Measurements from ENCODE around the gene MRPL49. TPM values are rescaled to one million over a fixed set of nuclear protein-coding genes. Genes with fewer than 3 reads are reported as not detected.

The MRPL49 gene
- polyA plus RNA-seq, 2 of the 4 experiments (the other 2 are of a cell fraction), result 55.5 to 65.5 TPM

- H3K4me3 ChIP-seq, result no peak overlapping the region
- TF ChIP-seq BHLHE40 (IDR thresholded peaks at IDR 0.05; ENCODE audit: low read depth, low read length), result no peak
- no peak for TF ChIP-seq RAD21 (conservative IDR thresholded peaks at IDR 0.05 in 1 of 2, IDR thresholded peaks at IDR 0.05 in 1 of 2)
- TF ChIP-seq CTCF (IDR thresholded peaks at IDR 0.05), result no peak
- TF ChIP-seq JUN (IDR thresholded peaks at IDR 0.05), result no peak
- TF ChIP-seq TP53 (CRISPR knock-in tag; IDR thresholded peaks at IDR 0.05), result no peak
- TF ChIP-seq HDAC2 (IDR thresholded peaks at IDR 0.05), result no peak
- no peak for TF ChIP-seq MYC (IDR thresholded peaks at IDR 0.05; ENCODE audit: borderline replicate concordance, low read length)
- ATAC-seq, result no peak
- POLR2A ChIA-PET, result interaction anchor here (0.6 kb wide), 1 partner anchor 22 kb away, joined by 4 read pairs; no protein-coding TSS in a partner anchor
- H3K4me1 ChIP-seq, result no peaks in the 10 kb centered on the region
- no peak overlapping the region for H3K27ac ChIP-seq
- DNase-seq (ENCODE audit: low read depth in 1 of 2, low spot score in 1 of 2), result no peak
- FAIRE-seq, result no peak
- CTCF ChIA-PET, result interaction anchor here (0.7 to 1.3 kb wide), 2 partner anchors 8 to 334 kb away, joined by 3 to 4 read pairs; no protein-coding TSS in a partner anchor
- H3K4me2 ChIP-seq, result no peak overlapping the region
- 66% methylated on average over 3 of the region's 3 CpGs for WGBS (ENCODE audit: missing lambda C conversion rate)
- no peaks in the 10 kb centered on the region for H3K9me3 ChIP-seq
Measured at GRCh38 chr11:65157336-65157735, 35.2 kb downstream of the MRPL49 start.

- whole genome bisulfite sequencing (ENCODE audit: missing lambda C conversion rate), result 55% methylated on average over 5 of the region's 5 CpGs
- no peak for TF ChIP-seq NFE2L2 (conservative IDR thresholded peaks at IDR 0.05; ENCODE audit: low read length)
- TF ChIP-seq EHMT2 (IDR thresholded peaks at IDR 0.05; ENCODE audit: low read depth), result no peak
- TF ChIP-seq RNF2 (IDR thresholded peaks at IDR 0.05; ENCODE audit: borderline replicate concordance, low read depth), result no peak
- TF ChIP-seq MAX (IDR thresholded peaks at IDR 0.05), result no peak
- no peak for TF ChIP-seq RFX5 (IDR thresholded peaks at IDR 0.05)
- no peak for TF ChIP-seq BHLHE40 (IDR thresholded peaks at IDR 0.05; ENCODE audit: low read depth, low read length)
- no peak for TF ChIP-seq SREBF2 (IDR thresholded peaks at IDR 0.05)
- TF ChIP-seq REST (IDR thresholded peaks at IDR 0.05), result no peak
- no peak for TF ChIP-seq TFCP2L1 (CRISPR knock-in tag; IDR thresholded peaks at IDR 0.05)
- TF ChIP-seq JUNB (IDR thresholded peaks at IDR 0.05), result no peak
- no peak for TF ChIP-seq POLR2A (IDR thresholded peaks at IDR 0.05; ENCODE audit: low read length)
- no peak for TF ChIP-seq EP300 (IDR thresholded peaks at IDR 0.05)
- no peak for TF ChIP-seq MYC (IDR thresholded peaks at IDR 0.05; ENCODE audit: borderline replicate concordance, low read length)
- TF ChIP-seq RAD21 (conservative IDR thresholded peaks at IDR 0.05 in 1 of 2, IDR thresholded peaks at IDR 0.05 in 1 of 2), result no peak
- TF ChIP-seq KDM1A (IDR thresholded peaks at IDR 0.05; ENCODE audit: low read depth), result no peak
- TF ChIP-seq HOXA7 (CRISPR knock-in tag; IDR thresholded peaks at IDR 0.05), result no peak
- no peak for TF ChIP-seq CHD2 (IDR thresholded peaks at IDR 0.05; ENCODE audit: low read length, partially characterized antibody)
- DNase-seq (ENCODE audit: low read depth in 1 of 2, low spot score in 1 of 2) (no peak), ATAC-seq (no peak), FAIRE-seq (no peak)
- Histone ChIP-seq H3K4me2 (no peak overlapping the region), H3K27ac (no peak overlapping the region), H3K9me3 (no peaks in the 10 kb centered on the region), H3K4me3 (no peak overlapping the region), H3K4me1 (no peaks in the 10 kb centered on the region)
- CTCF ChIA-PET, result interaction anchor here (0.6 to 1.5 kb wide), 2 partner anchors 15 to 46 kb away, joined by 3 read pairs; no protein-coding TSS in a partner anchor
- POLR2A ChIA-PET, result no interaction called here
Measured at GRCh38 chr11:65159012-65159411, 36.9 kb downstream of the MRPL49 start.
